Measurements from ENCODE around the gene QARS1.

Gene QARS1

DNA sequence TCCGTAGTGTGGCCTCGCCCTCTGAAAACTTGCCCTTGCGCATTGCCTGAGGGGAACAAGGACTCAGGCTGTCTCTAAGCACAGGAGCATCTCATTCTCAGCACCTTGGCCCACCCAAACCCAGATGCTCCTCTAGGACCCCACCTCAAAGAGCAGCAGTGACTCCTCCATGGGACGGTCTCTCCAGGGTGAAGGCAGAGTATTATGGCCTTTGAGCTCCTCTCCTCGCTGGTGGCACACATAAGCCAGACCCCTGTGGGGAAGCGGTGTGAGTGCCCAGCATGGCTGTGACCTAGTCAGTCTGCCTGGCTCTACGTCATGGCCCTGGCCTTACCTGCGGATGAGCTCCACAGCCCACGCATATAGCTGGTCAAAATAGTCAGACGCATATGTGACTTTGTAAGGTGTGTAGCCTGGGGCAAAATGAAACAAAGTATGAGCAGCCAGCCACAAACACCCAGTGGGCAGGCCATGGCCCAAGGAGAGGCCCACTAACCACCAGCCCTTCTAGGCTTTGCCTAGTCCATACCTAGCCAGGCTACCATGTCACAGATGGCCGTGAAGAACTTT is 4.4 kb downstream of the QARS1 start:
- TF ChIP-seq FOXP2 (optimal IDR thresholded peaks at IDR 0.05; ENCODE audit: borderline replicate concordance, extremely low read depth, extremely low read length, insufficient read depth) (no peak), SIN3A (IDR thresholded peaks at IDR 0.05; ENCODE audit: borderline replicate concordance, insufficient read depth, low read length) (no peak), TAF1 (IDR thresholded peaks at IDR 0.05; ENCODE audit: borderline replicate concordance, insufficient read depth, low read length) (no peak), POLR2AphosphoS5 (IDR thresholded peaks at IDR 0.05; ENCODE audit: low read depth, low read length) (no peak)
- TF ChIP-seq, protein P1, sequence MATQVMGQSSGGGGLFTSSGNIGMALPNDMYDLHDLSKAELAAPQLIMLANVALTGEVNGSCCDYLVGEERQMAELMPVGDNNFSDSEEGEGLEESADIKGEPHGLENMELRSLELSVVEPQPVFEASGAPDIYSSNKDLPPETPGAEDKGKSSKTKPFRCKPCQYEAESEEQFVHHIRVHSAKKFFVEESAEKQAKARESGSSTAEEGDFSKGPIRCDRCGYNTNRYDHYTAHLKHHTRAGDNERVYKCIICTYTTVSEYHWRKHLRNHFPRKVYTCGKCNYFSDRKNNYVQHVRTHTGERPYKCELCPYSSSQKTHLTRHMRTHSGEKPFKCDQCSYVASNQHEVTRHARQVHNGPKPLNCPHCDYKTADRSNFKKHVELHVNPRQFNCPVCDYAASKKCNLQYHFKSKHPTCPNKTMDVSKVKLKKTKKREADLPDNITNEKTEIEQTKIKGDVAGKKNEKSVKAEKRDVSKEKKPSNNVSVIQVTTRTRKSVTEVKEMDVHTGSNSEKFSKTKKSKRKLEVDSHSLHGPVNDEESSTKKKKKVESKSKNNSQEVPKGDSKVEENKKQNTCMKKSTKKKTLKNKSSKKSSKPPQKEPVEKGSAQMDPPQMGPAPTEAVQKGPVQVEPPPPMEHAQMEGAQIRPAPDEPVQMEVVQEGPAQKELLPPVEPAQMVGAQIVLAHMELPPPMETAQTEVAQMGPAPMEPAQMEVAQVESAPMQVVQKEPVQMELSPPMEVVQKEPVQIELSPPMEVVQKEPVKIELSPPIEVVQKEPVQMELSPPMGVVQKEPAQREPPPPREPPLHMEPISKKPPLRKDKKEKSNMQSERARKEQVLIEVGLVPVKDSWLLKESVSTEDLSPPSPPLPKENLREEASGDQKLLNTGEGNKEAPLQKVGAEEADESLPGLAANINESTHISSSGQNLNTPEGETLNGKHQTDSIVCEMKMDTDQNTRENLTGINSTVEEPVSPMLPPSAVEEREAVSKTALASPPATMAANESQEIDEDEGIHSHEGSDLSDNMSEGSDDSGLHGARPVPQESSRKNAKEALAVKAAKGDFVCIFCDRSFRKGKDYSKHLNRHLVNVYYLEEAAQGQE (IDR thresholded peaks at IDR 0.05; ENCODE audit: insufficient read depth in 1 of 2, low read depth in 2 of 2, low read length in 2 of 2) = no peak

DNA sequence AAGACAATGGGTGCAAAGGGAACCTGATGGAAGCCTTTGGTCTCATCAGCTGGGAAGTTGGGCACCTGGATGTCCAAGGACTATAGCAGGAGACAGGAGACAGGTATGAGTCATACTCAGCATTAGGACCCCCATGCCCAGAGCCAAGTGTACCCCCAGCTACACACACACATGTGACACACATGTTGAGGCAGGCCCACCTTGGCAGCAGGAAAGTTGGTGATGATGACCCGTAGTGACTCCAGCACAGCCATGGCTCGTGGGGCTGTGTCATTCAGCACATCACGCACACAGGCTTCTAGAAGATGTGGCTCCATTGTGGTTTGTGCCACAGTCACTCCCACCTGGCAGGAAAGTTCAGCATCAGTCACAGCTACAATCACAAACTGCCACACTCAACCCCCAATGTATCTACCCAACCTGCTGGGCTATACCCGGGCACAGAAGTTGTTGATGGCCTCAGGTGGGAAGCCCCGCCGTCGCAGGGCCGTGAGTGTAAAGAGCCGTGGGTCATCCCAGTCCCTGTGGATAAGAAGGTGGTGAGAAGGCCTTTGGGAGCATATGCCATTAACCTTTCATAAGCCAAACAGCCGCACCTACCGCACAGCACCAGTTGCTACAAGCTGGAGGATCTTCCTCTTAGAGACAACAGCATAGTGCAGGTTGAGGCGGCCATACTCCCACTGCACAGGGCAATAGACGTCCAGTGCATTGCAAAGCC is 5.5 kb downstream of the QARS1 start:
- TF ChIP-seq TAF1 (IDR thresholded peaks at IDR 0.05; ENCODE audit: borderline replicate concordance, insufficient read depth, low read length) (no peak), POLR2AphosphoS5 (IDR thresholded peaks at IDR 0.05; ENCODE audit: low read depth, low read length) (no peak), FOXP2 (optimal IDR thresholded peaks at IDR 0.05; ENCODE audit: borderline replicate concordance, extremely low read depth, extremely low read length, insufficient read depth) (no peak), SIN3A (IDR thresholded peaks at IDR 0.05; ENCODE audit: borderline replicate concordance, insufficient read depth, low read length) (no peak)
- TF ChIP-seq, protein P1 (IDR thresholded peaks at IDR 0.05; ENCODE audit: insufficient read depth in 1 of 2, low read depth in 2 of 2, low read length in 2 of 2) = no peak

DNA sequence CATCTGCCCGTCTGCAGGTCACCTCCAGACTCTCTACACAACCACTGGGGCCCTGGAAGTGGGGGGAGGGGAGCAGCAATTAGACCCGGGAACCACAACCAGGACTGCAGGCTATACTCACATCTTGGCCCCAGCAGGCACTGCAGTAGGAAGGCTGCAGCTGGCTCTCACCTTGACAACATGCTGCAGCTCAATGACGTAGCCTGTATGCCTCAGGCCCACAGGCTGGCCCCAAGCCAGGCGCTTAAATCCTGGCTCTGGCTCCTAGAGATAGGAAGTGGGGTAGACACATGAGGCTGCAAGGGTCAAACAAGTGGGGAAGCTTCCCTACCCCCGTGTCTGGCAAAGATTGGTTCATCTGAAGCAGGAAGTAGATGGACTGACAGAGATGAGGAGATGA is 6.1 kb downstream of the QARS1 start:
- TF ChIP-seq SIN3A (IDR thresholded peaks at IDR 0.05; ENCODE audit: borderline replicate concordance, insufficient read depth, low read length) (no peak), FOXP2 (optimal IDR thresholded peaks at IDR 0.05; ENCODE audit: borderline replicate concordance, extremely low read depth, extremely low read length, insufficient read depth) (no peak), TAF1 (IDR thresholded peaks at IDR 0.05; ENCODE audit: borderline replicate concordance, insufficient read depth, low read length) (no peak), POLR2AphosphoS5 (IDR thresholded peaks at IDR 0.05; ENCODE audit: low read depth, low read length) (no peak)
- TF ChIP-seq, protein P1 (IDR thresholded peaks at IDR 0.05; ENCODE audit: insufficient read depth in 1 of 2, low read depth in 2 of 2, low read length in 2 of 2) = no peak

DNA sequence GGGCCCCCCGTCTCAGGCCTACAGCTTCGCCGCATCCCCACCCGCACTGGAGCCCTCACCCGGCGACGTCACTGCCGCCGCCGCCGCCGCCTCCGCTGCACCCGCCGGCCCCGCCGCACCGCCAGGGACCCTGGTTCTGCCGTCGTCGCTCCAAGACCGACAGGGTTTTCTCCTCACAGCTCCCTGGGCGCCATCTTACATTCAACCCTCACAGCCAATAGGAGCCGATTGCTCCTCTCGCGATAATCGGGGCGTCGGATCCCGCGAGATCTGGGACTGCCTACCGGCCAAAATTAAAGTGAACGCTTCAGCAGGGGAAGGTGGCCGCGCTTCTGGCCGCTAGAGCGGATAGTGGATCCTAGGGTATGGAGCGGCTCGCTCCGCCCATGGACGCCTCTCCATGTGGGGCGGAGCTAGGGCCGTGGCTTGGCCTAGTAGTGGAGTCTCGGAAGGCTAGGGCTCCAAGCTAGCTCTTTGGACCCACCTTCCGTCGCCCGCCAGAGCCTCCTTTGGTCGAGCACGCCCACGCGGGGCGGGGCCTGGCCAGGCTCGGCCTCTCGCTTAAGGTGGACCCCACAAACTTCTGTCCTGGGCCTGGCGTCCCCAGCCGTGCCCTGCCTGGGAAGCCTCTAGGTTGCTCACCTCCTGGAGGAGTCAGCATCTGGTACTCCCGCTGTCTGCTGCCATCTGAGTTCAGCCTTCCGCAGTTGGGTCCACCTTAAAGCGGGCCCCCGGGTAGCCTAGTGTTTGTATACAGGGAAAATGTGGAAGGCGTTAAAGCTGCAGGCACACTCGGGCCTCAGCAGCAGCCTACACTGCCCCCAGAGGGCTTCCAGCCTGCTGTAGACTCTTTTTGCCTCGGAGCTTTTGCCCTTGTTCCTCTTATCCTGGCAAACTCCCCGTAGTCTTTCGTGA is 10.4 kb downstream of the QARS1 start, which contains the start of gene QRICH1:
Gene QRICH1, minus strand, starts transcription at position 219 of the 915 bp plus-strand sequence. CDS start 17,054 bp downstream, outside the sequence.
- no peak; the same call in 1 of the 2 replicates for TF ChIP-seq POLR2AphosphoS5 (IDR thresholded peaks at IDR 0.05; ENCODE audit: low read depth, low read length)
- no peak for TF ChIP-seq FOXP2 (optimal IDR thresholded peaks at IDR 0.05; ENCODE audit: borderline replicate concordance, extremely low read depth, extremely low read length, insufficient read depth)
- peak; percentile 95 for TF ChIP-seq SIN3A (IDR thresholded peaks at IDR 0.05; ENCODE audit: borderline replicate concordance, insufficient read depth, low read length)
- peak; percentile 87; the same call in 1 of the 2 replicates for TF ChIP-seq TAF1 (IDR thresholded peaks at IDR 0.05; ENCODE audit: borderline replicate concordance, insufficient read depth, low read length)
- TF ChIP-seq, protein P1 (IDR thresholded peaks at IDR 0.05; ENCODE audit: insufficient read depth in 1 of 2, low read depth in 2 of 2, low read length in 2 of 2) = peak in 1 of 2 experiments; percentile 58; a peak in 1 of 4 replicates

Data from PFSK-1 (cell line).